ENCODE measurements around the gene DENND1A.
"Not testable (repeated sequence)": the region's sequence is repeated elsewhere in the genome, so short reads cannot be mapped to it uniquely, and the experiment has no call there.

The DENND1A gene

DNA sequence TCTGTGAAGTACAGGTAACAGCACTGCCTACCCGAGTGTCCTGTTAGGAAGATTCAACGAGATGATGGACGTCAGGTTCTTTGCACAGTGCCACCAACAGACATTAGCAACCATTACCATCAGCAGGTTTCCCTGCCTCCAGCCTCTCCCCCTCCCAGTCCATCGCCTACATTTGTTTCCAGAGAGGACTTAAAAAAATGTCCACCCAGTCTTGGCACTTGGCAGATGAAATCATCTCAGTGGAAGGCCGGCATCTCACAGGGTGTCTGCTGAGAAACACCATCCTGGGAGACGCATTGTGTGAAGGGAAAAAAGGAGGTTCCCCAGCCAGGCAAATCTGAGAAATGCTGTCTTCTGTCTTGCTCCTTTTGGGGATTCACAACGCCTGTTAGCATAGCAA lies 515.7 kb downstream of the DENND1A start:
- no peak for DNase-seq (ENCODE audit: low read depth, low spot score)

DNA sequence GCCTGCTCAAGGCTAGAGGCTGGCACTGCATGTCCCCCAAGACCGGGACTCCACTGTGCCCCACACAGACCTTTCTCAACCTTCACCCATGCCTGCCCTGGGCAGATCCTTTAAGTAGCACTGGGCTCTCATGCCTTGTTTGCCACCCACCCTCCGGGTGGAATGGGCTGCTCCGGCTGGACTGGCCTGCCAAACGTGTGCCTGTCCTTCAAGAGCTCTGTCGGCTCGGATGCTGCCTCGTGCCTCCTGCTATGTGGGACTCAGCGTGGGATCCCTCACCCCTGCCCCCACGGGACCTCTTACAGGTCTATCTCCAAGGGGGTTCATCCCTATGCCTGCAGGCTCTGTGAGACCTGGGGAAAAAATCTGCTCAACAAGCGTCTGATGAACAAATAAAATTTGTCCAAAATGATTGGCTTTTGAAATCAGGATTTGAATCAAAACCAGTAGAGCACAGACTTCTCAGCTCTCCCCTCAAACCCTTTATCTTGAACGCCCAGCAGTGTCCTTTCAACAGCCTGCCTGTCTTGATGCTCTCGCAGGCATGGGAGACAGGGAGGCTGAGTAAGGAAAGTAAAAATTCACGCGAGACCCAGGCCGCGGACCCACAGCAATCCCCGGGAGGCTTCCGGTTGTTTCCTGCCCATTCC lies 517.6 kb downstream of the DENND1A start:
- DNase-seq (ENCODE audit: low read depth, low spot score) = no peak

DNA sequence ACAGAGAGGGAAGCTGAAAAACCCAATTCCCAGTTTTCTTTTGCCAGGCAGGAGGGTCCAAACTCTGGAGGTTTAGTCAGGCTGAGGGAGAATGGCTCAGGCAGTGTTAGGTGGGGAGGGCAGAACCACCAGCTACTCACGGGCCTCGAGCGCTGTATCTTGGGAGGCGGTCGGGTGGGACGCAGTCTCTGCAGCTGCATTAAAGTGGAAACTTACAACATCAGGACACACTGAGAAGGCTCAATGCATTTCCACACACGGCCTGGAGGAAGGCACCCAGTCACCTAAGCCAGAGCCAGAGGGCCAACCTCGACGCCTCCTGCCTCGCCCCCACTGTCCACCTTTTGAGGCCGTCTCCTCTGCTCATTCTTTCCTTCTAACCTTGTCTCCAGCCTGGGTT lies 518.3 kb downstream of the DENND1A start:
- DNase-seq (ENCODE audit: low read depth, low spot score) = no peak

DNA sequence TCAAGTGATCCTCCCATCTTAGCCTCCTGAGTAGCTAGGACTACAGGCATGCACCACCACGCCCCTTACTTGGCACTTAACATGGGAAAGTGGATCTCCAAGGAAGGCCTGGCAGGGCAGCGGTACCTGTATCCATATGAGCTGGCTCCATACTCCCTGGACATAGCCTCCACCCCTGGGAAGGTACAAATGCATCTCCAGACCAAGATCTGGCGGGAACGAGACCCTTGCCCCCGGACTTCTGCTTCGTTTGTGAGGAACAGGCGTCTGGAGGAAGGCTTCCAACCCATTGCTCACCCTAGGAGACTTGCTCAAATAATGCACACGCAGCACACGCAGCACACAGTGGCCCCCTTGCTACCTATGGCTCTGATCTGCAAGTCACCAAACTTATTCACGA lies 518.7 kb downstream of the DENND1A start:
- DNase-seq (ENCODE audit: low read depth, low spot score) = no peak

DNA sequence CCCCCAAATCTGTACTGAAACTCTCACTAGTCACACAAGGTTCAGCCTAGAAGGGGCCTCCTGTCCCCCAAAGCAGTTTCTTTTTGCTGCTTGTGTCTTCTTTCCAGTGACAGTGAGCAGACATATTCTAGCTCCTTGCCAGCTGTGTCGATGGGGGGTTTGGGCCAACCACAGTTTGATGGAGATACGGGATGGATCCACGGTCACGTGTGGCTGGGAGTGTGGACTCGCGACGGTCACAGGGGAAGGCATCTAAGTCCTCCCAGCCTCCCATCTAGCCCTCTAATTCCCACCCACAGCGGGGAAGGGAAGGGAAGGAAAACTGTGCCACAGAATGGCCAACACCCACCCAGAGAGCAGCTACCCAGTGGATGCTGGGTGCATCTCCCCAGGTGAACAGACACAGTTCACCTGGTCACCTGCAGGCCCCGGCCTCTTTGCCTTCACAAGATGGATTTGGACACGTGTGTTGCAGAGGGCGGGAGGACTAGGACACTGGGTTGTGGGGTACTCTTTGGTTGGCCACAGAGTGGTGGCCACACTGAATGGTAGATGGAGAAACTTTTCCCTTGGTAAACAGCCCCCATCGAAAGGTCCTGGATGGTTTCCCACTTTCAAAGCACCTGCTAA lies 519.5 kb downstream of the DENND1A start:
- DNase-seq (ENCODE audit: low read depth, low spot score) = no peak

DNA sequence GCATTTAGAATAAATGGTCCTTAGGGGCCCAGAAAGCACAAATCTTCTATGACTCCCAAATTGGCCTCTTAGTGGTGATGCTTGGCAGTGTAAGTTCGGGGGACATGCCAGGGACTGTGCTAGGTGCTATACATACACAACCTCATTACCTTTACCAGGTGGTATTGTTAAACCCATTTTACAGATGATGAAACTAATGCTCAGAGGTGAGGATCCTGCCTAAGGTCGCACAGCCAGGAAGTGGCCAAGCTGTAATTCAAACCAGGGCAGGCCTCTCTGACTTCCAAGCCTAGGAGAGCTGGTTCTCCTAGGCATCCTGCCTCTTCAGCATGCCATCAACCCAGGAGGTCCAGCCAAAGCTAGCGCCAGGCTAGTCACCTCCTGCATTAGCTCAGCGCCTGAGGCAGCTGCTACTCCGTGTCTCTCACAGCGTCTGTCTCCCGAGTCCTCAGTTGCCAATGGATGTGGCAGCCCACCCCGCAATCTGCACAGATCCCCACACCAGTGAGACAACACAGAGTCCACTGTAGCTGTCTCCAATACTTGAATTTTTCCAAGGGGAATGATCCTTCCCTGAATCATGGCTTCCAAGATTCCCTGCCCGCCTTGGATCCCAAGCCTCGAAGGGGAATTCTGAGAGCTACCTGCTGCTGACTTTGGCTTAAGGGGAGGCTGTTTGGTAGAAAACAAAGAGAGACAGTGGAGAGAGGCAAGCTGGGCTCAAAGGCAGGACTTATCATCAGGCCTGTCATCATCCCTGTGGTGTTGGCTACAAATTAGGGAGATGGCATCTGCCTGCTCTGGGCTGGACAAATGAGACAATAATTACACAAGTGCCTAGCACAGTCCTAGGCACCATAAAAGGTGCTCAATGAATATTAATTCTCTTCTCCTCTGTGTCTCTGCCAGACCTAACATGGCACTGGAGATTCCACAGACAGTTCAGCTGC lies 521.3 kb downstream of the DENND1A start:
- DNase-seq (ENCODE audit: low read depth, low spot score) = no peak

DNA sequence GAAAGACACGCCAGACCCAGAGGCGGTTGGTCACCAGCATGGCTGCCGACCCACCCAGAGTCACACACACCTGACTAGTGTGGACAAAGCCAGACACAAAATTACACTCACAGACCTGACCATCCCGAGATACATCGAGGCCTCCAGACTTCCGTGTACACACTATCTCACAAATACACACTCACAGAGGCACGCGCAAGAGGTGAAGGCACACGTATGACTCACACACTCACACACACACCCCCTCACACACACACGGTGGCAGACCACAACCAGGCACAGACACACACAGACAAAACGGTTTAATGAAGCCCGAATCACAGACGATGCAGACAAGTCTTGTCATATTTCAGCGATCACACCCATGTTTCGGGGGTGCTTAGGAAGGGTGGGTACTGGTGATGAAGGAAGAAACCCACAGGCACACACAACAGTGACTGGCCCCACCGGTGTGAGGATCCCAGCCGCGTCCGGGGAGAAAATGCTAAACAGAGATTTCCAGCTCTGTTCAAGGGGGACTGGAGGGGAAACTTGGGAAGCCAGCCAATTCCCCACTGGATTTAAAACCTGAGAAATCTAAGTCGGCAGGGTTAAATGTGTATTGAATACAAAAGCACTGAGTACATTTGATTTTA lies 522.6 kb downstream of the DENND1A start:
- no peak for DNase-seq (ENCODE audit: low read depth, low spot score)

DNA sequence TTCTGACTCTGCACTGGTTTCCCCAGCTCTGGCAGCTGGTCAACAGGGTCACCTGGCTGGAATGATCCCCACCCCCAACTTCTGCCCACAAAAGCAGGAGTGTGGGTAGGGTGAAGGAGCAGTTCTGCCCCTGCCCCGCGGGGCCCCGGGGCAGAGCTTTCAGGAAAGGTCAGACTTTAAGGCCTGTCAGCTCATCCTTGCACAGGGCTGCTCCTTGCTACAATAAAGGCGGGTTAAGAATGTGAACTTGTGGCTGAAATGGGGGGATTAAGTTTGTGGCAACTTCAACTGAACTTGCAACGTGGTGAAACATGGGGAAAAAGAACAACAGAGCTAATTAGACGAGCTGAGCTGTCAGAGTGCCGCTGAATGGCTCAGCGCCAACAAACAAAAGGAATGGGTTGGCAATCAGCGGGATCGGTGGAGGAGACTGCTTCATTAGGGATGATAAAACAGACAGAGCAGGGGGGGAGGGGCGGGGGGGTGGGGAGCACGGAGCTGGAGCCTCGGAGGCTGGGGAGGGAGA lies 523.2 kb downstream of the DENND1A start:
- DNase-seq (ENCODE audit: low read depth, low spot score) = no peak

DNA sequence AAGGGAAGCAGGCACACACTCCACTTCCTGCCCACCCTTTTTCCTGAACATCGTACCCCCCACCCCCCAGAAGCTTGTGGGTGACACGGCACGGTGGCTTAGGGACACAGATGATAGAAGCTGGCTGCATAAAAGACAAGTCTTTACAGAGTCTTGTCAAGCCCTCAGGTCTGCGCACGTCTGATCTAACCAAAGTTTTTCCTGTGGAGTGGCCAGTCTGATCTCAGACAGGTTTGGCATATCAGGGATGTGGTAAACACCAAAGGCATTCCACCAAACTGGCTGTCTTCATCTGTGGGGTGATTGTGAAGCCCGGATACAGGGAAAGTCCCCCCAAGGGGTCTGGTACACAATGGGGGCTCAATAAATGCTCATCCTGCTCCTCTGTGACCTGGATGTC lies 523.9 kb downstream of the DENND1A start:
- no peak for DNase-seq (ENCODE audit: low read depth, low spot score)

DNA sequence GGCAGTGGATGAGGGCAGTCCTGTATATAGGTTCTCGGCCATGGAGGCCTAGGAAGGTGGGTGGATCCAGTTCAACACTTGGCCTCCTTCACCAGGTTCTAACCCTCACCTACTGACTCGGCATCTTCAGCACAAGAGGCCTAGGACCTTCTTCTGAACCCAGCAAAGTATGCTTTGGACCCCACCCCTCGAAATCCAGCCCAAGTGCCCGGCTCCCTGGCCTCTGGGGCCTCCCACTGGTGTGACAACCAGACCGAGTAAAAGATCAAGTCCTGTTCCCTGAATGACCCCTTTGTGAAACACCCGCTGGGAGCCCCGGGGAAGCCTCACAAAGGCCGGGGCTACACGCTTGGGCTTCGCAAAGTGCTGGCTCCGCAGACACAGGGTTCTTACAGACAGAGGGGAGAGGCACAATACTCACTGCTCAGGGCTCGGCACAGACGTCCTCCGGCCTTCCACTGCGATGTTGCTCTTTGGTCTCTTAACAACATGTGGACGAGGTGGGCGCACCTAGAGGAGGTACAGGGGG lies 526.9 kb downstream of the DENND1A start:
- DNase-seq (ENCODE audit: low read depth, low spot score) = no peak

DNA sequence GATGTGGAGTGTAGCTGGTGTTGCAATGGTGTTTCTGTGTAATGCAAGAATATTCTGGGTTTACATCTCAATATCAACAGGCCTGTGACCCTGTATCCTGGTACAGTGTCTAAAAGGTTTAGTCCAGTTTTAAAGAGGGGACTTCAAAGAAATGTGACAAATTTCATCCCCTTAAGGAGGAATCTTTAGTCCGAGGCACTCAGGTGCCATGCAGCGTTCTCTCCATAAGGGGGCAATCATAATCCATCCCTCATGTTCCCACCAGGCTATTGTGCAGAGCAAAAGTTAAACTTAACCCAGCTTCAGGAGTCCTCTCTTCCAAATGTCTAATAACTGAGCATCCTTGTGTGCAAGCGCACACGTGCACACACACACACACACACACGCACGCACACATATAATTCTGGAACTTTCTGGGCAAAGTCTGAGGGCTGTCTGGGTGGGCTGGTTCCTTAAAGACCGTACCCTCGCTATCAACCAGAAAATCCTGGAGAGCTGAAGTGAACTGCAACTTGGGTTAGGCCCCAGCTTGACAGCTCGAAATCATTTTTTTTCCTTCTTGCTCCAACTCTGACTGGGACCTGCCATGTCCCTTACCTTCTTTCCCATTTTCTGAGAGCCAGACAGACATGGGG lies 527.9 kb downstream of the DENND1A start:
- DNase-seq (ENCODE audit: low read depth, low spot score) = no peak

DNA sequence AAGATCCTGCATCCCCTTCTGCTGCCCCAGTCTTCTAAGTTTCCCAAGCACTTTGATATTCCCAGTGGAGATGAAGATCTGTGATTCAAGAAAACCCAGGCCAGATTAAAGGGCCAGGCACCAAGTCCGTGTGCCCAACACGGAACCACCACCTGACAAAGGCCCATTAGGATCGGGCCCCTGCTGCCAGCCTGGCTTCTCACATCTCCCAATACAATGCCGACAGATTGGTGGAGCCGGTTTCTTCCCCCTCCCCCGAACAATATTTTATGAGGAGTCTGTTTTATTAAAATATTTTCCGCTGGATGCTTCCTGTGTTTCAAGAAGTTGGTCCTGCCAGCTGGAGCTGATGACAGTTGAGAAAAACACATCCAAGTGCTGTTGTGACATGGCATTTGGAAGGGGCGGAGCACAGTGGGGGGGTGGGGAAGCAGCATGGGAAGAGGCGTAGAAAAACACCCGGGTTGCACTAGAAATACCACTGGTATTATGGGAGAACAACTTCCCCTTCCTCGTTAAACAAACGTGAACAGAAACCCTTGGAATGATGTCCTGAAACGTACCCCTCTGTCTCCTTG lies 528.9 kb downstream of the DENND1A start:
- DNase-seq (ENCODE audit: low read depth, low spot score) = no peak

DNA sequence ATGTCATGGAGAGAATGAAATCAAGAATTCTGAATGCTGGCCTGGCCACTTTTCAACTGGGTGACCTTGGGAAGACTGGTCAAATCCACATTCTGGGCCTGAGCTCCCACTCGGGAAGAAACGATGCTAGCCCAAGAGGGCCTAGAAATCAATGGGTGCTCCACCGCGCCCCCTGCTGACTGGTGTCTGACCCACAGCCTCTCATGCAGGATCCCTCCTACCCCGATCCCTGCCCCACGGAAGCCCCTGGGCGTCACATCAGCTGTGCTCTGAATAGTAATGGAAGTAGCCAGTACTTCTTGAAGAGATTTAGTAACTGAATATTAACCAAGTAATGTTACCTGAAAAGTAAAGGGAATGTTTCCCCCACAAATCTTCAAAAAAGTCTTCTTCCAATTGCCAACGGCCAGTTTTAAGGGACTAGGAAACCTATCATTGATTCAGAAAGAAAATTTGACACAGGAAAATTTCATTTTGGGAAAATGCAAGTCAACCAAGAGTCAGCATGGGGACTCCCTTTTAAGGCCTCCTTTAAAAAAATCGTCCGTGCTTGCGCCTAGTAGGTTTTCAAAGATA lies 530.0 kb downstream of the DENND1A start:
- no peak for DNase-seq (ENCODE audit: low read depth, low spot score)

DNA sequence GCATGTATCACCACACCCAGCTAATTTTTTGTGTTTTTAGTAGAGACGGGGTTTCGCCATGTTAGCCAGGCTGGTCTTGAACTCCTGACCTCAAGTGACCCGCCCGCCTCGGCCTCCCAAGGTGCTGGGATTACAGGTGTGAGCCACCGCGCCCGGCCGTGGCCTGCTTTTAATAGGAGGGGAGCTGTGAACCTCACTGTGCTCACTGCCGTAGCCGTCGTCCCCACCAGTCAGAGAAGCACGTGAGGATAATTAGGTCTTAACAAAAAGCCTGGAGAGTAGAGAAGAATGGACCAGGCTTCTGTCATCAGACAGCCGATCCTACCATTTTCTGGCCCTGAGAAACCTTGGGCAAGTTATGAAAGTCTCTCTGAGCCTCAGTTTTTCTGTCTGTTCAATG lies 531.0 kb downstream of the DENND1A start:
- DNase-seq (ENCODE audit: low read depth, low spot score) = not testable (repeated sequence)

DNA sequence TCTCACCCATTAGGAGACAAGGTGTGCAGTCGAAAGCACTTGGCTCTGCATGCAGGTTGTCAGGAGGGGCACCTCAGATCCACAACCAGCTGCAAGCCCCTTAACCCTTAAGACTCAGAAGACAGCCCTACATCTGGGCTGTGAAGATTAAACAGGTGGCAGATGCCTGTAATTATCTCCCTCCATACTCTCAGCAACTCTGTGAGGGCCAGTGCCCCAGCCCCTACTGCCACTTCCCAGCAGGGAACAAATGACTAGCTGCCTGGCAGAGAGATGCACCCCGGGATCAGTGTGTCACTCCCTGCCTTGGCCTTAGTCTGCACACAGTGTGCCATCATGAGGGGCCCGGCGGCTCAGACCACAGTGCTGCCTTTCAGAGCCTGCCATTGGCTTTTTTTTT lies 532.0 kb downstream of the DENND1A start:
- DNase-seq (ENCODE audit: low read depth, low spot score) = no peak

DNA sequence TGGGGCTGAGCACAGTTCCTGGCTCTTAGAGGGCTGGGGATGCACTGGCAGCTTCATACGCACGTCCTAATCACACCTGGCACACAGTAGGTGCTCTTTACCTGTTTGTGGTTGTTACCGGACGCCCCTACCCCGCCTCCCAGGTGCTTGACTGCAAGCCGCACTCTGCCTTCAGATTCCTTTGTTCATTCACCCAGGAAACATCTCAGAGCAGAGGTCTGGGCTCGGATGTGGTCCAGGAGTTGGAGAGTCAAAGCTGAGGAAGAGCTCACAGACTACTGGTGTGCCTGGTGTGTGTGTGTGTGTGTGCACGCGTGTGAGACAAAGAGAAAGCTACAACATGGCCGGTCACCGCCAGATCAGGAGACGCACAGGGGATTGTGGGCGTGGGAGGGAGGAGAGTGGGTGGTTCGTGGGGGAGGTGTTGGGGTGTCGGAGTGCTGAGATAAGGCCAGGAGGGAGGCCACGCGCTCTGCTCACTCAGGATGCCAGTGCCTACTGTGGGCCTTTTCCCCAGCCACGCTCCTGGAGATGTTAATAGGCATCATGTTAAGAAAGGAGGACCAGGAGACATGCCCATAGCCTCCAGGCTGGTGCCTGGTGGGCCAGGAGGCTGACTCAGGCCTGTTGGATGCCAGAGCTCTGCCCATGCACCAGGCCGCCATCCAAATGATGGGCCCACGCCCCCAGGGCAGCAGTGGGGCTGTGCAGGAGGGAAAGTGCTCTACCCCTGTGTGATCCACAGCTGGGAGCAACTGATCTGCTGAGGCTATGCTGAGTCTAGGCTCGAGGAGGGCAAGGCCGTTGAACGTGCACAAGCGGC lies 534.0 kb downstream of the DENND1A start:
- DNase-seq (ENCODE audit: low read depth, low spot score) = no peak

DNA sequence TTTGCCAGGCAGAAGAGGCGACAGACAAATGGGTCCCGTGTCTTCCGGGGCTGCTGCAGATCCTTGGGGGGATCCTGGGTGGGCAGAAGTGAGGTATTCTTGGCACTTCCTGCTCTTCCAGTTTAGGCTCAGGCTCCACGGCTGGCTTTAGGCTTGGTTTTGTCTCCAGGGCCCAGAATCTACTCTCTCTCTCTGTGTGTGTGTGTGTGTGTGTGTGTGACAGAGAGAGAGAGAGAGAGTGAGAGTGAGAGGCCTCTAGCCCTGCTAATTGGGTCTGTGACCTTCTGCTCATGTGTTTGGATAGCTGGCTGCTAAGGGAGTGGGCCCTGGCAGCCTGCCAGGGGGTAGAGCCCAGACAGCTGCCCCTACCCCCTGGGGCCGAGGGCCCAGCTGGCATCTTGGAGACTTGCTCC lies 534.6 kb downstream of the DENND1A start:
- DNase-seq (ENCODE audit: low read depth, low spot score) = no peak

DNA sequence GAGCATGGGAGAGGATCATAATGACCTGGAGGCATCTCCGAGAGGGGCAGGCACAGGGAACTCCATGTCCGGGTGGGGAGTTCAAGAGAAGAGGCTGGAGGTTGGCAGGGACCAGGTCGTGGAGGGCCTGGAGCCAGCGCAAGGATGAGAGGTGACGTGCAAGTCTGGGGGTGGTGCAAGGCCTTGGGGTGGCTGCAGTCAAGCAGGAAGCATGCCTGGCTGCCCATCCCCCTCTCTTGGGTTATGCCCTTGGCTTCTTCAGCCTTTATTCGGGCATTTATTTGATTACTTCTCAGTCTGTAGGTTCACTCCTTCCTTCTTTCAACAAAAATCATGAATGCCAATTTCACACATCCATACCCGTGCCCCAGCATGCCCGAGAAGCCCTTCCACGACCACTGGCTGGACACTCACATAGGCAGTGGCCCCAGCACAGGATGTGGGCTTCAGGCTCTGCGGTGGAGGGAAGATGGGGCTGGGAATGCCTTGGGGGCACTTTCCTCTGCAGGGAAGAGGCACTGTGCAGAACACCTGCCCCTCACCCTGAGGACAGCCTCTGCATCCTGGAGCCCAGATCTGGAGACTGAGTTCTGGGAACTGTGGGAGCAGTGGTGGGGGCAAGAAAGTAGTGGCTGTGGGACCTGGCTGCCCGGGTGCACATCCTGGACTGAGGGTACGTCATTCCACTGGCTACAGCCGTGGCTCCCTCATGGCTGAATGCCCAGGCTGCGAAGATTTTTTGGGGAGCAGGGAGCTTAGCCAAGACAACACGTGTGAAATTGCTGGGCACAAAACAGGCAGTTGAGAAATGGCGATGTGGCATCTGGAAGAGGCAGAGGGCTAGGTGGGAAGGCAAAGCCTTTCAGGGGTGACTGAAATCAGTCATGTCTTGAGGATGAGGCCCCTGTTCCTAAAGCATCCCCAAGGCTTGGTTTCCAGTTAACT lies 535.4 kb downstream of the DENND1A start:
- no peak for DNase-seq (ENCODE audit: low read depth, low spot score)
